HepG2 (cell line): Measurements from ENCODE around the gene VSIG10L2. TPM values are rescaled to one million over a fixed set of nuclear protein-coding genes. Genes with fewer than 3 reads are reported as not detected.
A peak's percentile ranks its signal among the peaks of the same experiment; 100 is the strongest.

ENCODE experiments used
- ATAC-seq: fragments of 200-7000 bp; cut with Tn5 transposase; 3 replicates; pipeline ENCODE4 v1.9.1; 2020; ENCODE audit warnings: mild to moderate bottlenecking, moderate library complexity
- BruUV-seq: library from RNA; stranded (reverse); fragments of 400-500 nt; replicated peaks from 2 replicates; lab custom pipeline; 2021; lab: Mats Ljungman, UMichigan
- CTCF ChIA-PET: fragments of 300-600 bp; formaldehyde crosslinking; extraction: SDS; loops from one replicate; lab custom pipeline; 2021; ENCODE audit warnings: low total read pairs, inconsistent platforms, low intra/inter-chr PET ratio; lab: Yijun Ruan, JAX
- POLR2A ChIA-PET: fragments of 350-600 bp; sonication (Branson Sonifier 250); formaldehyde crosslinking; loops from one replicate; lab custom pipeline; 2020; ENCODE audit warnings: antibody characterized with exemption, inconsistent platforms; lab: Yijun Ruan, JAX
- DNase-seq: peaks from one replicate; pipeline ENCODE4 v3.0.0-alpha.2; 2015; ENCODE audit warnings: low spot score
- FAIRE-seq: peaks from 3 replicates; lab custom pipeline; 2011; peaks lifted over from hg19 to GRCh38; lab: Jason Lieb, UNC
- H2AFZ ChIP-seq: one replicate; pipeline ENCODE4 v1.6.1; 2011; ENCODE audit warnings: low read length, inconsistent platforms
- H3K27ac ChIP-seq: fragments of 300-600 bp; 3 replicates; pipeline ENCODE4 v1.8.0; 2011; ENCODE audit warnings: mixed run types, mild to moderate bottlenecking, mixed read lengths, low read length, inconsistent platforms; ENCODE audit not compliant: insufficient read depth; ENCODE audit errors: extremely low read length
- H3K27me3 ChIP-seq, 2 experiments: fragments of 200-600 bp in 1 of 2; 2 replicates in 1 of 2; 3 replicates in 1 of 2; pipeline versions ENCODE4 v1.6.0 to v1.8.0; 2011; ENCODE audit warnings: low read length in 2 of 2, mild to moderate bottlenecking in 2 of 2, moderate library complexity in 2 of 2, inconsistent platforms in 1 of 2; ENCODE audit not compliant: insufficient read depth in 2 of 2, control insufficient read depth in 1 of 2
- H3K36me3 ChIP-seq, 2 experiments: fragments of 200-600 bp in 1 of 2; replicated peaks in 1 of 2; 2 replicates in 1 of 2; 3 replicates in 1 of 2; pipeline versions ENCODE4 v1.5.1 to v1.8.0; 2011; ENCODE audit warnings: low read length in 2 of 2, inconsistent platforms in 1 of 2; ENCODE audit not compliant: insufficient read depth in 2 of 2, control insufficient read depth in 1 of 2
- H3K4me1 ChIP-seq: 2 replicates; pipeline ENCODE4 v1.5.1; 2012; ENCODE audit warnings: low read length, inconsistent platforms; ENCODE audit not compliant: insufficient read depth
- H3K4me2 ChIP-seq: 2 replicates; pipeline ENCODE4 v1.6.0; 2011; ENCODE audit warnings: low read depth, low read length, inconsistent platforms
- H3K4me3 ChIP-seq, 3 experiments: fragments of 200-600 bp in 1 of 3; sonication (generic), shearing (Covaris generic) in 1 of 3; replicated peaks in 1 of 3; 2 replicates each; pipeline ENCODE4 v1.5.1; 2011 to 2016; ENCODE audit warnings: low read length in 3 of 3, inconsistent platforms in 2 of 3, low read depth in 2 of 3, mild to moderate bottlenecking in 2 of 3, control low read depth in 1 of 3, mixed read lengths in 1 of 3; ENCODE audit not compliant: insufficient read depth in 1 of 3
- H3K79me2 ChIP-seq: one replicate; pipeline ENCODE4 v1.6.1; 2011; ENCODE audit warnings: low read length, inconsistent platforms; ENCODE audit not compliant: insufficient read depth
- H3K9ac ChIP-seq: 2 replicates; pipeline ENCODE4 v1.6.0; 2011; ENCODE audit warnings: mild to moderate bottlenecking, low read depth, low read length, inconsistent platforms; ENCODE audit not compliant: insufficient read depth
- H3K9me3 ChIP-seq: 2 replicates; pipeline ENCODE4 v1.5.1; 2012; ENCODE audit warnings: mild to moderate bottlenecking, low read length
- H4K20me1 ChIP-seq: 2 replicates; pipeline ENCODE4 v1.6.0; 2011; ENCODE audit warnings: inconsistent platforms, mild to moderate bottlenecking, low read length, moderate library complexity; ENCODE audit not compliant: insufficient read depth
- AGO2 ChIP-seq: fragments of 200-400 bp; formaldehyde crosslinking; optimal IDR thresholded peaks from 2 replicates; pipeline ENCODE3; 2017; ENCODE audit warnings: mild to moderate bottlenecking, low read depth, low read length, moderate library complexity
- FOXK2 ChIP-seq: fragments of 450-650 bp; IDR thresholded peaks from 2 replicates; pipeline ENCODE4 v1.6.1; 2016
- HDAC2 ChIP-seq: sonication (generic); formaldehyde crosslinking; IDR thresholded peaks from 2 replicates; pipeline ENCODE4 v1.4.0; 2020; ENCODE audit warnings: missing genetic modification reagents
- NBN ChIP-seq: fragments of 450-650 bp; conservative IDR thresholded peaks from 2 replicates; pipeline ENCODE4 v1.6.1; 2017
- ZKSCAN5 ChIP-seq: sonication (generic); formaldehyde crosslinking; IDR thresholded peaks from 2 replicates; pipeline ENCODE4 v1.5.1; 2020; ENCODE audit warnings: mild to moderate bottlenecking, missing genetic modification reagents
- ZNF274 ChIP-seq: sonication (generic); formaldehyde crosslinking; IDR thresholded peaks from 2 replicates; pipeline ENCODE4 v1.5.1; 2020; ENCODE audit warnings: mild to moderate bottlenecking, missing genetic modification reagents
- ZNF496 ChIP-seq: sonication (generic); formaldehyde crosslinking; IDR thresholded peaks from 2 replicates; pipeline ENCODE4 v1.8.1; 2023; ENCODE audit warnings: mild to moderate bottlenecking, moderate library complexity, missing genetic modification reagents; ENCODE audit not compliant: insufficient replicate concordance
- WGBS: methylation state at CpG from one replicate; pipeline ENCODE4 v1.1.6; 2017; ENCODE audit warnings: low lambda C conversion rate; 5-methylcytosine and 5-hydroxymethylcytosine counted together
- in situ Hi-C: cut with HindIII; loops from 2 replicates; pipeline ENCODE4 v1.10.0; 2017; ENCODE audit warnings: low pct_unique_long_range_greater_than_20kb; ENCODE audit not compliant: extremely low pct_ligation_motif_present
- intact Hi-C: fragments of 100-400 bp; cut with micrococcal nuclease; formaldehyde crosslinking; loops from one replicate; pipeline ENCODE4 v1.10.0; 2022; ENCODE audit not compliant: unreplicated experiment
- polyA plus RNA-seq, 8 experiments: library from polyadenylated mRNA; depleted of rRNA in 3 of 8; stranded (reverse) in 7 of 8; unstranded in 1 of 8; fragments of >200 nt; fragmentation: Illumina TruSeq in 4 of 8; extraction: Trizol in 4 of 8; gene quantifications; 2 replicates each; pipeline versions ENCODE4 v1.2.1 to v1.2.3, GENCODE V29; 2011 to 2016; ENCODE audit warnings: low read depth in 4 of 8, missing spikeins in 1 of 8, mixed read lengths in 1 of 8; ENCODE audit not compliant: insufficient read depth in 1 of 8
- total RNA-seq, 5 experiments: library from RNA; depleted of rRNA; stranded (reverse); fragments of >200 nt; fragmentation: Illumina TruSeq; extraction: Trizol; gene quantifications; 2 replicates each; pipeline ENCODE4 v1.2.3, GENCODE V29; 2016; ENCODE audit warnings: low read depth in 1 of 5
- TF ChIP-seq, protein P1 (sequence below): IDR thresholded peaks from 2 replicates; pipeline ENCODE4 v1.6.1; 2016; ENCODE audit warnings: missing biosample characterization, missing genetic modification reagents, low read depth

VSIG10L2 gene
- total and polyA plus RNA-seq, 2 of the 13 experiments (the other 11 are each of a cell fraction or from before 2014, with no cell fraction given) = 0.21 TPM; not detected in 1

DNA sequence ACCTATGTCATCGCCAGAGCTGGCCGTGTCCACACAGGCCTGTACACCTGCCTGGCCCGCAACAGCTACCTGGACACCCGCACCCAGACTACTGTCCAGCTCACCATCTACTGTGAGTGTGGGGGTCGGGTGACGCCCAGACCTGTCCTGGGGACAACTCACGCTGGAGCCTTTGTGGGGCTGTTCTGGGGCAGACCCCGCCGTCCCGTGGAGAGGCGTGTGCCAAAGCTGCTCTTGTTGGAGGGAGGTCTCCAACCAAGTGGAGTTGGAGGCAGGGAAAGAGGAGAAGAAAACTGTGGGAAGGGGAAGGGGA, 4.3 kb downstream of the VSIG10L2 start (continued):
- TF ChIP-seq ZNF274 (CRISPR knock-in tag) (no peak), ZKSCAN5 (CRISPR knock-in tag) (no peak), HDAC2 (CRISPR knock-in tag) (no peak), FOXK2 (no peak), NBN (no peak)

GRCh38 chr11:125950696-125951651, 5.1 kb downstream of the VSIG10L2 start:
- no peaks in the 10 kb centered on the region; a peak in 1 of 5 replicates for H3K27me3 ChIP-seq
- 88% methylated on average over 7 of the region's 15 CpGs for WGBS
- CTCF ChIA-PET = no interaction called here
- no TSS peak for BruUV-seq
- TF ChIP-seq ZNF496 (no peak), AGO2 (peak; percentile 44)
- TF ChIP-seq, protein P1, sequence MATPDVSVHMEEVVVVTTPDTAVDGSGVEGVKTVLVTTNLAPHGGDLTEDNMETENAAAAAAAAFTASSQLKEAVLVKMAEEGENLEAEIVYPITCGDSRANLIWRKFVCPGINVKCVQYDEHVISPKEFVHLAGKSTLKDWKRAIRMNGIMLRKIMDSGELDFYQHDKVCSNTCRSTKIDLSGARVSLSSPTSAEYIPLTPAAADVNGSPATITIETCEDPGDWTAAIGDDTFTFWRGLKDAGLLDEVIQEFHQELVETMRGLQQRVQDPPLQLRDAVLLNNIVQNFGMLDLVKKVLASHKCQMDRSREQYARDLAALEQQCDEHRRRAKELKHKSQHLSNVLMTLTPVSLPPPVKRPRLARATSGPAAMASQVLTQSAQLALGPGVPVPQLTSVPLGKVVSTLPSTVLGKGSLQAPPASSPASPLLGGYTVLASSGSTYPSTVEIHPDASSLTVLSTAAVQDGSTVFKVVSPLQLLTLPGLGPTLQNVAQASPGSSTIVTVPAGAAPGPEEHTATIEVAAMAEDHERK = no peak
- POLR2A ChIA-PET = no interaction called here
- FAIRE-seq (no peak), DNase-seq (no peak), ATAC-seq (peak; percentile 17)
- H3K4me3 ChIP-seq = no peak overlapping the region
- no peak overlapping the region for H3K9ac ChIP-seq
- no peak overlapping the region for H2AFZ ChIP-seq
- no peaks in the 10 kb centered on the region for H4K20me1 ChIP-seq
- H3K9me3 ChIP-seq = no peaks in the 10 kb centered on the region
- 0 out of 5 replicates have a peak, but pooled peaks cover 0 to under 1% of the 10 kb centered on the region in 2 experiments for H3K36me3 ChIP-seq
- H3K79me2 ChIP-seq = no peaks in the 10 kb centered on the region
- no peak overlapping the region for H3K27ac ChIP-seq
- peaks cover 28% of the 10 kb centered on the region for H3K4me1 ChIP-seq
- in situ Hi-C loops (no loop called here), intact Hi-C loops (no loop called here)
- H3K4me2 ChIP-seq = no peak overlapping the region
